Fibroblast of the aortic adventitia (primary cell): ENCODE data around the gene DNAJB8. TPM values are rescaled to one million over a fixed set of nuclear protein-coding genes. Genes with fewer than 3 reads are reported as not detected.

Experiments
- DNase-seq: peaks from one replicate; pipeline ENCODE4 v3.0.0-alpha.2; 2010; ENCODE audit warnings: low read depth
- H3K4me3 ChIP-seq: 2 replicates; pipeline ENCODE4 v1.5.1; 2011; ENCODE audit warnings: low read depth, mild to moderate bottlenecking, control low read depth, low read length, moderate library complexity
- total RNA-seq: library from RNA; depleted of rRNA; stranded (reverse); fragments of >200 nt; gene quantifications from 2 replicates; pipeline ENCODE4 v1.2.3, GENCODE V29; 2012; ENCODE audit warnings: low replicate concordance
- TF ChIP-seq, protein P1 (sequence below): IDR thresholded peaks from 2 replicates; pipeline ENCODE4 v1.5.1; 2011; ENCODE audit warnings: mild to moderate bottlenecking, low read length, control low read depth, inconsistent platforms; ENCODE audit not compliant: insufficient read depth

The DNAJB8 gene
- total RNA-seq, 1 donor = not detected

DNA sequence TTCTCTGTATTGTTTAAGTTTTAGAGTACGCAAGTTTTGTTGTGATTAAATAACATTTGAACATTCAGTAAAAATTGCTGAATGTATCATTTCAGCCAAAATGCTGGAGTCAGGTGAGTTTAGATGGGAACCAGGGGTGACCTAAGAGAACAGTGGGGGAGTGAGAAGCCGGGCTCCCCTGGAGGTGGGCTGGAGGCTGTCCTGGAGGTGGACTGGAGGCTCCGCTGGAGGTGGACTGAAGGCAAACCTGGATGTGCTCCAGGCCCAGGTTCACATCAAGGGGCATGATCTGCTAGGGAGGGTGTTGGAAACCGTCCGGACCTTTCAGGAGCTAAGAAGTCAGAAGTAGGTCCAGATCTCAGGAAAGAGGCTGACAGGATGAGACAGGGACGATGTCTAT is 23.7 kb downstream of the DNAJB8 start:
- DNase-seq = no peak
- TF ChIP-seq, protein P1, sequence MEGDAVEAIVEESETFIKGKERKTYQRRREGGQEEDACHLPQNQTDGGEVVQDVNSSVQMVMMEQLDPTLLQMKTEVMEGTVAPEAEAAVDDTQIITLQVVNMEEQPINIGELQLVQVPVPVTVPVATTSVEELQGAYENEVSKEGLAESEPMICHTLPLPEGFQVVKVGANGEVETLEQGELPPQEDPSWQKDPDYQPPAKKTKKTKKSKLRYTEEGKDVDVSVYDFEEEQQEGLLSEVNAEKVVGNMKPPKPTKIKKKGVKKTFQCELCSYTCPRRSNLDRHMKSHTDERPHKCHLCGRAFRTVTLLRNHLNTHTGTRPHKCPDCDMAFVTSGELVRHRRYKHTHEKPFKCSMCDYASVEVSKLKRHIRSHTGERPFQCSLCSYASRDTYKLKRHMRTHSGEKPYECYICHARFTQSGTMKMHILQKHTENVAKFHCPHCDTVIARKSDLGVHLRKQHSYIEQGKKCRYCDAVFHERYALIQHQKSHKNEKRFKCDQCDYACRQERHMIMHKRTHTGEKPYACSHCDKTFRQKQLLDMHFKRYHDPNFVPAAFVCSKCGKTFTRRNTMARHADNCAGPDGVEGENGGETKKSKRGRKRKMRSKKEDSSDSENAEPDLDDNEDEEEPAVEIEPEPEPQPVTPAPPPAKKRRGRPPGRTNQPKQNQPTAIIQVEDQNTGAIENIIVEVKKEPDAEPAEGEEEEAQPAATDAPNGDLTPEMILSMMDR = no peak
- no peak overlapping the region for H3K4me3 ChIP-seq

DNA sequence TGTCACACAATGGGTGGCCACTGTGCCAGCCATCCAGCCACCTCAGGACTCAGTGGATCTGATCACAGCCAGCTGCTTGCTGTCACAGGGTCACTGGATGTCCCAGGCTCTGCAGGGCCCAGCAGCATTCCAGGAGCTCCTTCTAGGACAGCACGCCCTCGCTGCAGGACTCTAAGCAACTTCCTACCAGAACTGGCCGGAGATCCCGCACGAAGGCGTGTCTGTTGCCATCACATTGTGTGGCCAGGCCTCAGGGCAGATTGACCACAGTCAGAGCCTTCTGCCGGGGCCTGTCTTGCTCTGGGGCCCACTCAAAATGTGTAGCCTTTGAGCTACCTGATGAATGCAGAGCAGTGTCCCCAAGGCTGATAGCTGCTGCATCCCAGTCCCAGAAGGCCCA is 24.6 kb downstream of the DNAJB8 start:
- no peak overlapping the region for H3K4me3 ChIP-seq

DNA sequence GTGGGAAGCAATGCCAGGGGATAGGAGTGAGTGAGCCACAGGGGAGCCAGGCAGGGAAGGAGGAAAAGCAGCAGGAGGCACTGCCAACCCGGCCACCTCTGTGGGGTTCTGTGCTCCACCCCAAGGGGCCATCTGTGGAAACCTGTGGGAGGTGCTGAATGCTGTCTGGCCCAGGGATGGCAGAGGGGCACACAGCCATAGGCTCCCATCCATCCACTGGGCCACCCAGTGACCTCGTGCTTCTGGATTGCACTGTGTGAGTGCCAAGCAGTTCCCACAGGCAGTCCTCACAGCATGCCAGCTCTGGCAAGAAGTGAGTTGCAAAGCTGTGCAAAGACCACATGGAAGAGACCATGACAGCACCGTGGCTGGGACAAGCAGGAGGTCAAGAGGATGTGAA is 27.5 kb downstream of the DNAJB8 start:
- TF ChIP-seq, protein P1 = no peak
- H3K4me3 ChIP-seq = no peak overlapping the region
- peak; percentile 33 for DNase-seq

More for the DNA sequence above, 24.6 kb downstream of the DNAJB8 start:
- no peak for DNase-seq
- TF ChIP-seq, protein P1 = no peak

DNA sequence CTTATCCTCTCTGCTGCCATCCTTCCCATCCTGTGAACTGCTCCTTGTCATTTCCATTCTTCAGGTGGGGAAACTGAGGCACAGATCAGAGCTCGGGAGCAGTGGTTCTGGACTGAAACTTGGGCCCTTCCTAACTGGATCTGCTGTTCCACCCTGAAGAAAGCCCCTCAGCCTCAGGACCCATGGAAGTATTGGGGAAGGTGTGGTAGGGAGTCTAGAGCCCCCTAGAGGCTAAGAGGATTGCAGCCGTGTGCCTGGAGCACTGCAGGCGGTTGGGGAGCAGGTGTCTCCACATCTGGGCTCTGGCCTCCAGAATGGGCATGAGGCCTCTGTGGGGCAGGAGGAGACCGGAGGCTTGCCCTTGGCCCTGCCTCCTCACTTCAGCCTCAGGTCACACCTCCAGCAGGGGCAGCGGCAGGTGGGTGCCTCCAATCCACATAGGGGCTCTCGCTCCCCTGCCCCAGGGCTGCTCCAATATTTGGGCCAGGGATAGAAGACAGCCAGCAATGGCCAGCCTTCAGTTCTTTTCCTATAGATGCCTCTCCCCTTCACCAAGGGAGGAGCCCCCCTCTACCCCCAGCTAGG is 28.1 kb downstream of the DNAJB8 start:
- no peak overlapping the region for H3K4me3 ChIP-seq
- TF ChIP-seq, protein P1 = peak; percentile 35
- no peak for DNase-seq

GRCh38 chr3:128436214-128436613 is 30.5 kb downstream of the DNAJB8 start:
- no peak overlapping the region for H3K4me3 ChIP-seq
- DNase-seq = no peak
- TF ChIP-seq, protein P1 = no peak

- no peak overlapping the region for H3K4me3 ChIP-seq
- DNase-seq = no peak
- TF ChIP-seq, protein P1 = no peak
These were observed 31.1 kb downstream of the DNAJB8 start for GRCh38 chr3:128435561-128435960.

- no peak for DNase-seq
- no peak overlapping the region for H3K4me3 ChIP-seq
- TF ChIP-seq, protein P1 = no peak
These were observed 31.6 kb downstream of the DNAJB8 start for GRCh38 chr3:128435058-128435457.
